DMS153 treated with DMSO at 0.1 percent for 48 hours (cell line): ENCODE data around the gene RPL37A.

Experiments
- DNase-seq: peaks from one replicate; lab custom pipeline; 2025; ENCODE audit not compliant: unreplicated experiment; lab: John Stamatoyannopoulos, UW

RPL37A gene

DNA sequence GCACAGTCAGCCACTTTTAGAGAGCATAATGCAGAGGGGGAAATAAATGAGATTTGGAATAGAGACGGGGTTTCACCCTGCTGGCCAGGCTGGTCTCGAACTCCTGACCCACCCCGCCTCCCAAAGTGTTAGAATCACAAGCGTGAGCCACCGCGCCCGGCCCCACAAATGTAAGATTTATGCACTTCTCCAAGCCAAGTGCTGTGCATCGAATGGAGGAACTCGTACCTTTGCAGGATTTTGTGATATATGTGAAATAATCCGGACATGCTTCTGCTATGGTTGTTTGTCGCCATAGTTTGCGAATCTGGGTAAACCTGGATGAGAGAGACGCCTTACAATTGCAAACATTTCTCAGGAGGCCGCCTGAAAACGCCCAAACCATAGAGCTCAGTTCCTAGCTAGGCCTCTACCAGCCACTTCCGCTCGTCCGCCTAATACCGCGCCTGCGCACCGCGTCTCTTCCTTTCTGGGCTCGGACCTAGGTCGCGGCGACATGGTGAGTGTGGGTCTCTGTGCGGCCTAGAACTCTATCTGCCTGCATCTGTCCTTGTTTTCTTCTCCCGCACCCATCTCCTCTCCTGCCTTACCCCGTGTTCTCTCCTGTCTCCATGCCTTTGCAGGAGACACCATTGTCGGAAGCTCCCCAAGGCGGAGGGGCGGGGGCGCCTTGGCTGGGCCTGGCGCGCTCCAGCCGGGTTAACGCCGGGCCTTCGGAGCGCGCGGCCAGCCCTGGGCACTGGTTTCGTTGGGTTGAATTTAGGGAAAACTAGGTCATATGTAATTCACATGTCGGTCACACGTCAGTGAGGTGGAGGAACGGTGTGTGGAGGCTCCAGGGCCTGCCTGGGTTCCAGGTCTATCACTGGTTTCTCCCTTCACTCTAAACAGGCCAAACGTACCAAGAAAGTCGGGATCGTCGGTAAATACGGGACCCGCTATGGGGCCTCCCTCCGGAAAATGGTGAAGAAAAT is at the start of gene RPL37A:
Gene RPL37A (plus strand): TSS at position 466 of the 974 bp plus-strand sequence. CDS start 31 bp downstream, at position 497.
- peak; percentile 95 for DNase-seq

DNA sequence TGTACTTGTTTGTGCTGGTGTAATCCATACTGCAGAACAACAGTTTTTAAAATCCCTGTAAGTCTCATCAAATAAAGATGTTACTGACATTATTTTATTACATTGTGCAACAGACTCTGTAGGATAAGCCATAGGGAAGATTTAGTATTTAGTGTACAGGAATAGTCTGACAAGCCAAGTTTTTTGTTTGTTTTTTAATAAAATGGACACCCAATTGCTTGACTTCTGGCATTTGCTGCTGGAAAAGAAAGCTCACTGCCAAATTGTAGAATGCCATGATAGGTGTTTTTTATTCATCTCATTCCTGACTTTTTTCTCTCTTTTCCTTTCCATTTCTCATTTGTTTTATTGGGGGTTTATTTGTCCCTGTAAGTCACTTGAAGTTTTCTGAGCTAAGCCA is 48.3 kb upstream of the RPL37A start:
- DNase-seq, result no peak

DNA sequence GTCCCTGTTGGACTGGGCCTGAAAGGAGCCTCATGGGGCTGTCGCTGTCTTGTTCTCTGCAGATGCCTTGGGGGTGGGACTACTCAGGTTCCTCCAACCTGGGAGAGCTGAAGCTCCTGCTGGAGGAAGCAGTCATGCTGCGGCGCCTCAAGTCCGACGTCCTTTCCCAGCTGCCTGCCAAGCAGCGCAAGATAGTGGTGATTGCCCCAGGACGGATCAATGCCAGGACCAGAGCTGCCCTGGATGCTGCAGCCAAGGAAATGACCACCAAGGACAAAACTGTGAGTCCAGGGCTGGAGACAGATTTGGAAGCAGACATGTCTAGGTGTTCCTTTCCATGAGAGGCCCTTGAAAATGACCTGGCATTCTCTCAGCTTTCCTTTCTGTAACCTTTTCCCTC is 47.9 kb upstream of the RPL37A start:
- DNase-seq, result no peak

DNA sequence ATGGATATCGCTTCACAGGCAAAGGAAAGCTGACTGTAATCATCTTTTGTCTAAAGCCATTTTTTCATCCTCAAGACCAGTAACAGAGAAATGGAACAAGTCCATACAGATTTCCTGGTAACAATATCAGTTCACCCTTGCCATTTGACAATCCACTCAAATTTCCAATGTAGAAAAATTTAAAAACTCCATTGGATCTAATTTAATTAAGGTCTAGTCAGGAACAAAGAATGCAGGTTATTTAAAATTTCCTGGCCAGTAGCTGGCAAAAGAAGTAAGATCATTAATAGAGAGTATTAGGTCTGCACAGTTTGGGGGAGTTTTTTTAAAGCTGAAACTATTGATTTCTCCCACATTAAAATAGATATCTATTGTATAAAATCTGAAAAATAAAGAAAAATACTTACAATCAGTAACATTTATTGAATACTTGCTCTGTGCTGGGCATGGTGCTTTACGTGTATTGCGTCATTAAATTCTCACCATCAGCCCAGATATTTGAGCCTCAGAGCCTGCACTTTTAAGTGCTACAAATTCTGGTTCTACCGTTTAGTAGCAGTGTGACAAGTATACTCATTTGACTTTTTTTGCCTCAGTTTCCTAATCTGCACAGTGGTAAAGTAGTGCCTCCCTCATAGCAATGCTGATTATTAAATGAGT is 44.6 kb upstream of the RPL37A start:
- DNase-seq, result no peak

DNA sequence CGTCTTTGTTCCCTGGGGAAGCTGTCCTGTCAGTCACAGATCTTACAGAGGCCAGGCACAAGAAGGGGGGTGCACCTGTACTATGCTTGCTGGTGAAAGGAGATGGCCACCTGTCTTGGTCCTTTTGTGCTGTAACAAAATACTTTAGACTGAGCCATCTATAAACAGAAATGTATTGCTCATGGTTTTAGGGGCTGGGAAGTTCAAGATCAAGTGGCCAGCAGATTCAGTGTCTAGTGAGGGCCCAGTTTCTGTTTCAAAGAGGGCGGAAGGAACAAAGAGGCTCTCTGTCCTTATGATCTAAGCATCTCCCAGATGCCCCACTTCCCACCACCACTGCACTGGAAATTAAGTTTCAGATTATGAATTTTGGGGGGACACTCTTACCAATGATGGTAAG is 35.5 kb upstream of the RPL37A start:
- no peak for DNase-seq

- DNase-seq, result no peak
Observed at GRCh38 chr2:216464104-216464720, 34.4 kb upstream of the RPL37A start.

DNA sequence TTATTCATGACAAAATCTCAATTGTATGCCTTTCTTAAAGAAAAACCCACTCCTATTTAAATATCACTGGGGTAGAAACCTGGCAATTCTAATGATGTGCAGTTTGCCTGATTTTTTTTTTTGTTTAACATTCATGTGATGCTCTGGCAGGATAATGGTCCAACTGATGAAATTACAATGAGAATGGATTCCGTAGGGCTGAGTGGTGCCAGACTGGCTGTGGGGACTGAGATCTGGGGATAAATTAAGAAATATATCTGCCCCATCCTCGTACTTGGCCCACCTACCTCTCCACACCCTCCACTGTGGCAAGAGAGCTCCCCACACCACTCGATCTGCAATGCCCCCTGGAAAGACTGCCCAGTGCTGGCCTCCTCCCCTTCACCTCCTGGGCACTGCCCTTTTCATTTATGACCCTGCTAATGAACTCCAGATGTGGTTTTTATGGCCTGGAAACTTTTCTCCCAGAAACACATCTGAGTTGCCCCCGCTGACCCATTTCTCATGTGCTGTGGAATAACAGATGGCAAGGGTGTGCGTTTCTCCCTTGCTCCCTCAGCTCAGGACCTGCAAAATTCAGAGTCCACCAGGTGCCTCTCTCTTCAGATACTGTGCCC is 33.0 kb upstream of the RPL37A start:
- DNase-seq, result no peak

DNA sequence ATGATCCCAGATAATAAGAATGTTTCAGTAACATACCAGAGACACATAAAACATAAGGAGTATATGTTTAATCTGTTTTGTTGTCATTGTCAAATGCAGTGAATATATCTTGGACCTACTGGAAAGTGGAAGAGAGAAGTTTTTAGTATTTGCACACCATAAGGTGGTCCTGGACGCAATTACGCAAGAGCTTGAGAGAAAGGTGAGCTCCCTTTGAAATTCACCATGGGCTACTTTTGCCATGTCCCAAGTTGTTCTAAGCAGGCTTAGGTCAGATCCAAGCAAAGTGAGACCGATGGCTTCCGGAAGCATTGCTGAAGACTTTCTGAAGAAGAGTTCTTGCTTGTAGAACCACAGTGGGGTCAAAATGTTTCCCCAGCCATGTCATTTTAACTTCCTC is 30.8 kb upstream of the RPL37A start:
- no peak for DNase-seq

- DNase-seq, result no peak
Observed at GRCh38 chr2:216469661-216470060, 29.0 kb upstream of the RPL37A start.

- DNase-seq, result no peak
Observed at GRCh38 chr2:216473187-216473586, 25.5 kb upstream of the RPL37A start.

DNA sequence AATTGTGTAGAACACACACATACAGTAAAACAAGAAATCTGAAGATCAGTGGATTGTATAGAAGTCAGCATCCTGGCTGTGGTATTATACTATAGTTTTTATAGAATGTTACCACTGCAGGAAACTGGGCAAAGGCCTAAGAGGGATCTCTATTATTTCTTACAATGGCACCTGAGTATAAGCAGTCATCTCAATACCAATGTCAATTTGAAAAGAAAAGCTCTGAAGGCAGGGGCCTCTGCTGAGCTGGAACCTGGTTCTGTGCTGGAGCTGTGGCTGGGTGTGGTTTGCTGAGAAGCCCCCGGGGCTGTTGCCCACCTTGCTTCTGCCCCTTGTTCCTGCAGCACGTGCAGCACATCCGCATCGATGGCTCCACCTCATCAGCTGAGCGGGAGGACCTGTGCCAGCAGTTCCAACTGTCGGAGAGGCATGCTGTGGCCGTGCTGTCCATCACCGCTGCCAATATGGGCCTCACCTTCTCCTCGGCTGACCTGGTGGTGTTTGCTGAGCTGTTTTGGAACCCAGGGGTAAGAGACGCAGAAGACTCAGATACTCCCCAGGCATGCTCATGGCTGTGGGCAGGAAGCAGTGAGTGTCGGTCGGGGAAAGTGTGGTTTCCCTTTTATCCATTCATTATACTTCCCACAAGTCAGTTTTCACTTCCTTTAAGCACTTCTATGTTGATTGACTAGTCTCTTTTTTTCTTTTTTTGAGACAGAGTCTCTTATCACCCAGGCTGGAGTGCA is 23.5 kb upstream of the RPL37A start:
- no peak for DNase-seq

- DNase-seq, result no peak
Observed at GRCh38 chr2:216475767-216476166, 22.9 kb upstream of the RPL37A start.

- no peak for DNase-seq
Observed at GRCh38 chr2:216477283-216478035, 21.2 kb upstream of the RPL37A start.

- DNase-seq, result no peak
Observed at GRCh38 chr2:216478151-216478550, 20.5 kb upstream of the RPL37A start.

DNA sequence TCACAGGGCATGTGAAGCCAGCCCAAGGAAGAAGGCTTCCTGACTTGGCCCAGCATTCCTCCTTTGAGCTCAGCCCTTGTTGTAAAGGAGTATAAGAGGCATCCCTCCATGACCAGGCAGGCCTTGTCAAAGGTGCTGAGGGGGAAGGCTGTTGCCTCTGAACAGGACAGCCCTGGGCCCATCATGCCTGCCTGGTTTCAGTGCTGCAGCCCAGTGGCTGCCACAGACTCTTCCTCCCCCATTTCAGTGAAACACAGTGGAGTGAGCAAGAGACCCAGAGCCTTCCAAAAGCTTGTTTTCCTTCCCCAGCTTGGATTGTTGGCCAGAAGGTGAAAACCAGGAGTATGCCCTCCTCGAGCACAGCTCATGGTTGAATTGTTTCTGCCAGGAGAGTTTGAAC is 19.9 kb upstream of the RPL37A start:
- no peak for DNase-seq

GRCh38 chr2:216480221-216480620 is 18.4 kb upstream of the RPL37A start:
- no peak for DNase-seq

- no peak for DNase-seq
Observed at GRCh38 chr2:216482640-216483039, 16.0 kb upstream of the RPL37A start.

GRCh38 chr2:216485237-216485636 is 13.4 kb upstream of the RPL37A start:
- no peak for DNase-seq

DNA sequence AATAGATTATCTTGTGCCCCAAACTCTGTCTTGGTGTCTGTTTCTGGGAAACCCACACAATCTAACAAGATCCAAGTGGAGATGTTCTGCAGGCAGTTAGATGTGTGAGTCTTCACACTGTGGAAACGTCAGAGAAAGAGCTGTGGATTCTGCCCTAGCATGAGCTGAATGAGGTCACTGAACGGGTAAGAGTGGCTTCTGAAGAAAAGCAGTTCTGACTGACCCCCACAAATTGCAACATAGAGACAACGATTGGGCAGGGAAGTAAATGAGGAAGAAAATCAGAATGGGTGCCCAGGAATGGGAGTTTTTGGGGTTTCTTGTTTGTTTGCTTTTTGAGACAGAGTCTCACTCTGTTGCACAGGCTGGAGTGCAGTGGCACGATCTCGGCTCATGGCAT is 12.9 kb upstream of the RPL37A start:
- DNase-seq, result no peak

- DNase-seq, result no peak
Observed at GRCh38 chr2:216486271-216486670, 12.4 kb upstream of the RPL37A start.
